ENCODE measurements around the gene ORC6.

The ORC6 gene

DNA sequence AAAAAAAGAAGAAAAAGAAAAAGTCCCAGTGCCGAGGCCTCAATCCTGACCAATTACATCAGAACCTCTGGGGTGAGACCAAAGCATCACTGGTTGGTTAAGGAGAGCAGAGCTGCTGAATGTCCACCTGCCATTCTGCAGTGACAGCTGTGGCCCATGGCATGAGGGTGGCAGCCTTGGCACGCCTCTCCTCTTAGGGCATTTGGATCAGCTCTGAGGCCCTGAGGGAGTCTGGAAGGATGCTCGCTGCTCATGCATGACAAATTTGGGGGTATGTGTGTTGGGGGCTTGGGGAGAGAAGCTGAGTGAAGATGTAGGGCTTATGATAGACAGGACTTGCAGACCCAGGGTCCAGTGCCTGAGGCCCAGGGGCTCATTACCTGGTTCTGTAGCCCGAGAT, 32.4 kb downstream of the ORC6 start:
- no peaks in the 10 kb centered on the region for H3K27me3 ChIP-seq (ENCODE audit: control insufficient read depth, low read length)
- no peaks in the 10 kb centered on the region for H3F3A ChIP-seq (ENCODE audit: control insufficient read depth, insufficient read depth)
- no peaks in the 10 kb centered on the region for H3K36me3 ChIP-seq (ENCODE audit: control insufficient read depth, low read length)
- H3K79me2 ChIP-seq (ENCODE audit: control insufficient read depth, low read length), result no peaks in the 10 kb centered on the region
- H4K20me1 ChIP-seq (ENCODE audit: control insufficient read depth, insufficient read depth, low read depth, low read length), result no peaks in the 10 kb centered on the region
- H3K27ac ChIP-seq (ENCODE audit: low read depth, low read length), result no peak overlapping the region
- H3K4me2 ChIP-seq (ENCODE audit: low read length), result no peak overlapping the region
- no peaks in the 10 kb centered on the region for H3K9me2 ChIP-seq (replicated peaks; ENCODE audit: control insufficient read depth, low read length)
- no peaks in the 10 kb centered on the region for H3K4me1 ChIP-seq (ENCODE audit: control insufficient read depth, low read length)
- TF ChIP-seq CTCF (IDR thresholded peaks at IDR 0.05; ENCODE audit: low read depth, low read length, poor library complexity, severe bottlenecking), result no peak
- no peak for TF ChIP-seq EZH2phosphoT487 (IDR thresholded peaks at IDR 0.05; ENCODE audit: borderline replicate concordance, low read length)
- H3K9me3 ChIP-seq (ENCODE audit: control insufficient read depth, insufficient read depth, low read length), result peaks cover 8% of the 10 kb centered on the region
- no peak overlapping the region for H3K4me3 ChIP-seq (ENCODE audit: low read length)

GRCh38 chr16:46727184-46727583, 37.7 kb downstream of the ORC6 start:
- Histone ChIP-seq H3K4me1 (ENCODE audit: control insufficient read depth, low read length) (no peaks in the 10 kb centered on the region), H3K27me3 (ENCODE audit: control insufficient read depth, low read length) (no peaks in the 10 kb centered on the region)

GRCh38 chr16:46727630-46728029, 38.2 kb downstream of the ORC6 start:
- H3K27ac ChIP-seq (ENCODE audit: low read depth, low read length), result no peak overlapping the region
- H3K27me3 ChIP-seq (ENCODE audit: control insufficient read depth, low read length), result no peaks in the 10 kb centered on the region
- no peaks in the 10 kb centered on the region for H3K79me2 ChIP-seq (ENCODE audit: control insufficient read depth, low read length)
- H3K36me3 ChIP-seq (ENCODE audit: control insufficient read depth, low read length), result no peaks in the 10 kb centered on the region
- no peak overlapping the region for H3K4me3 ChIP-seq (ENCODE audit: low read length)
- no peak overlapping the region for H3K4me2 ChIP-seq (ENCODE audit: low read length)
- H4K20me1 ChIP-seq (ENCODE audit: control insufficient read depth, insufficient read depth, low read depth, low read length), result no peaks in the 10 kb centered on the region
- peaks cover 8% of the 10 kb centered on the region for H3K9me3 ChIP-seq (ENCODE audit: control insufficient read depth, insufficient read depth, low read length)
- no peaks in the 10 kb centered on the region for H3K9me2 ChIP-seq (replicated peaks; ENCODE audit: control insufficient read depth, low read length)
- no peaks in the 10 kb centered on the region for H3F3A ChIP-seq (ENCODE audit: control insufficient read depth, insufficient read depth)
- TF ChIP-seq CTCF (IDR thresholded peaks at IDR 0.05; ENCODE audit: low read depth, low read length, poor library complexity, severe bottlenecking) (no peak), EZH2phosphoT487 (IDR thresholded peaks at IDR 0.05; ENCODE audit: borderline replicate concordance, low read length) (no peak)
- H3K4me1 ChIP-seq (ENCODE audit: control insufficient read depth, low read length), result no peaks in the 10 kb centered on the region

More at GRCh38 chr16:46727184-46727583, 37.7 kb downstream of the ORC6 start:
- H3K9me2 ChIP-seq (replicated peaks; ENCODE audit: control insufficient read depth, low read length), result no peaks in the 10 kb centered on the region
- H3K79me2 ChIP-seq (ENCODE audit: control insufficient read depth, low read length), result no peaks in the 10 kb centered on the region
- no peak overlapping the region for H3K27ac ChIP-seq (ENCODE audit: low read depth, low read length)
- H3K36me3 ChIP-seq (ENCODE audit: control insufficient read depth, low read length), result no peaks in the 10 kb centered on the region
- H3K9me3 ChIP-seq (ENCODE audit: control insufficient read depth, insufficient read depth, low read length), result peaks cover 8% of the 10 kb centered on the region
- H4K20me1 ChIP-seq (ENCODE audit: control insufficient read depth, insufficient read depth, low read depth, low read length), result no peaks in the 10 kb centered on the region
- no peak overlapping the region for H3K4me2 ChIP-seq (ENCODE audit: low read length)
- no peak for TF ChIP-seq EZH2phosphoT487 (IDR thresholded peaks at IDR 0.05; ENCODE audit: borderline replicate concordance, low read length)
- no peak for TF ChIP-seq CTCF (IDR thresholded peaks at IDR 0.05; ENCODE audit: low read depth, low read length, poor library complexity, severe bottlenecking)
- H3K4me3 ChIP-seq (ENCODE audit: low read length), result no peak overlapping the region
- no peaks in the 10 kb centered on the region for H3F3A ChIP-seq (ENCODE audit: control insufficient read depth, insufficient read depth)

DNA sequence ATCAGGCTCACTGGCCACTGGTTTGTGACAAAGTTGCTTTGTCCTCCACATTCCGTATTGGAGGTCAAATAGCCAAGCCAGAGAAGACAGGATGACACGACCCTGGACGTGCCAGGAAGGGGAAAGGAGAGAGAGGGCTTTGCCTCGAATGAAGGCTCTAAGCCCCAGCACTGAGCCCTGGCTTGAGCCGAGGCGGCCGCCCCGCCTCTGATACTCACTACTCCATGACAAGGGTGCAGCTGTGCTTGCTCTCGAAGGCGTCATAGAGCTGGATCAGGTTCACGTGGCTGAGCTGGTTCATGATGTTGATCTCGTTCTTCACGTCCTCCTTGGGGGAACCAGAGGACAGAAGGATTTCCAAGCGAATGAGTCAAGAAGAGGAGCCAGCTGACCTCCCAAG, 39.3 kb downstream of the ORC6 start:
- no peaks in the 10 kb centered on the region for H3K36me3 ChIP-seq (ENCODE audit: control insufficient read depth, low read length)
- no peaks in the 10 kb centered on the region for H3K79me2 ChIP-seq (ENCODE audit: control insufficient read depth, low read length)
- TF ChIP-seq CTCF (IDR thresholded peaks at IDR 0.05; ENCODE audit: low read depth, low read length, poor library complexity, severe bottlenecking) (no peak), EZH2phosphoT487 (IDR thresholded peaks at IDR 0.05; ENCODE audit: borderline replicate concordance, low read length) (no peak)
- no peaks in the 10 kb centered on the region for H3K27me3 ChIP-seq (ENCODE audit: control insufficient read depth, low read length)
- no peak overlapping the region for H3K4me3 ChIP-seq (ENCODE audit: low read length)
- H3K27ac ChIP-seq (ENCODE audit: low read depth, low read length), result no peak overlapping the region
- no peaks in the 10 kb centered on the region for H4K20me1 ChIP-seq (ENCODE audit: control insufficient read depth, insufficient read depth, low read depth, low read length)
- H3K4me2 ChIP-seq (ENCODE audit: low read length), result no peak overlapping the region
- no peaks in the 10 kb centered on the region for H3F3A ChIP-seq (ENCODE audit: control insufficient read depth, insufficient read depth)
- H3K4me1 ChIP-seq (ENCODE audit: control insufficient read depth, low read length), result no peaks in the 10 kb centered on the region
- peaks cover 8% of the 10 kb centered on the region for H3K9me3 ChIP-seq (ENCODE audit: control insufficient read depth, insufficient read depth, low read length)
- no peaks in the 10 kb centered on the region for H3K9me2 ChIP-seq (replicated peaks; ENCODE audit: control insufficient read depth, low read length)
